Measurements from ENCODE around the gene ADCY7. TPM values are rescaled to one million over a fixed set of nuclear protein-coding genes. Genes with fewer than 3 reads are reported as not detected.

ADCY7 gene
- total RNA-seq, 1 donor from 2014 or later, result 36.2 TPM

GRCh38 chr16:50322333-50322732 lies 56.0 kb downstream of the ADCY7 start:
- H3K36me3 ChIP-seq (ENCODE audit: control insufficient read depth, insufficient read depth, low read length), result no peaks in the 10 kb centered on the region
- TF ChIP-seq, protein P1, sequence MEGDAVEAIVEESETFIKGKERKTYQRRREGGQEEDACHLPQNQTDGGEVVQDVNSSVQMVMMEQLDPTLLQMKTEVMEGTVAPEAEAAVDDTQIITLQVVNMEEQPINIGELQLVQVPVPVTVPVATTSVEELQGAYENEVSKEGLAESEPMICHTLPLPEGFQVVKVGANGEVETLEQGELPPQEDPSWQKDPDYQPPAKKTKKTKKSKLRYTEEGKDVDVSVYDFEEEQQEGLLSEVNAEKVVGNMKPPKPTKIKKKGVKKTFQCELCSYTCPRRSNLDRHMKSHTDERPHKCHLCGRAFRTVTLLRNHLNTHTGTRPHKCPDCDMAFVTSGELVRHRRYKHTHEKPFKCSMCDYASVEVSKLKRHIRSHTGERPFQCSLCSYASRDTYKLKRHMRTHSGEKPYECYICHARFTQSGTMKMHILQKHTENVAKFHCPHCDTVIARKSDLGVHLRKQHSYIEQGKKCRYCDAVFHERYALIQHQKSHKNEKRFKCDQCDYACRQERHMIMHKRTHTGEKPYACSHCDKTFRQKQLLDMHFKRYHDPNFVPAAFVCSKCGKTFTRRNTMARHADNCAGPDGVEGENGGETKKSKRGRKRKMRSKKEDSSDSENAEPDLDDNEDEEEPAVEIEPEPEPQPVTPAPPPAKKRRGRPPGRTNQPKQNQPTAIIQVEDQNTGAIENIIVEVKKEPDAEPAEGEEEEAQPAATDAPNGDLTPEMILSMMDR (IDR thresholded peaks at IDR 0.05; ENCODE audit: insufficient read depth, low read length, poor library complexity, severe bottlenecking), result no peak
- no peak overlapping the region for H3K4me3 ChIP-seq (ENCODE audit: low read depth, low read length)
- no peaks in the 10 kb centered on the region for H3K27me3 ChIP-seq (ENCODE audit: control insufficient read depth, insufficient read depth, low read length)
- DNase-seq (ENCODE audit: low read depth), result no peak

- Histone ChIP-seq H3K36me3 (ENCODE audit: control insufficient read depth, insufficient read depth, low read length) (no peaks in the 10 kb centered on the region), H3K4me3 (ENCODE audit: low read depth, low read length) (no peak overlapping the region), H3K27me3 (ENCODE audit: control insufficient read depth, insufficient read depth, low read length) (no peaks in the 10 kb centered on the region)
- DNase-seq (ENCODE audit: low read depth), result no peak
- TF ChIP-seq, protein P1 (IDR thresholded peaks at IDR 0.05; ENCODE audit: insufficient read depth, low read length, poor library complexity, severe bottlenecking), result peak; percentile 19
Measured at GRCh38 chr16:50323335-50324011, 57.1 kb downstream of the ADCY7 start.

GRCh38 chr16:50324345-50324744 lies 58.0 kb downstream of the ADCY7 start:
- H3K27me3 ChIP-seq (ENCODE audit: control insufficient read depth, insufficient read depth, low read length), result no peaks in the 10 kb centered on the region
- no peak for DNase-seq (ENCODE audit: low read depth)
- H3K4me3 ChIP-seq (ENCODE audit: low read depth, low read length), result no peak overlapping the region
- H3K36me3 ChIP-seq (ENCODE audit: control insufficient read depth, insufficient read depth, low read length), result peaks cover 1% of the 10 kb centered on the region
- TF ChIP-seq, protein P1 (IDR thresholded peaks at IDR 0.05; ENCODE audit: insufficient read depth, low read length, poor library complexity, severe bottlenecking), result no peak

- TF ChIP-seq, protein P1 (IDR thresholded peaks at IDR 0.05; ENCODE audit: insufficient read depth, low read length, poor library complexity, severe bottlenecking), result no peak
- no peak overlapping the region for H3K4me3 ChIP-seq (ENCODE audit: low read depth, low read length)
- no peak for DNase-seq (ENCODE audit: low read depth)
- H3K27me3 ChIP-seq (ENCODE audit: control insufficient read depth, insufficient read depth, low read length), result no peaks in the 10 kb centered on the region
- peaks cover 1% of the 10 kb centered on the region for H3K36me3 ChIP-seq (ENCODE audit: control insufficient read depth, insufficient read depth, low read length)
Measured at GRCh38 chr16:50326264-50326663, 59.9 kb downstream of the ADCY7 start.

- H3K36me3 ChIP-seq (ENCODE audit: control insufficient read depth, insufficient read depth, low read length), result peaks cover 1% of the 10 kb centered on the region
- TF ChIP-seq, protein P1 (IDR thresholded peaks at IDR 0.05; ENCODE audit: insufficient read depth, low read length, poor library complexity, severe bottlenecking), result peak; percentile 51
- no peaks in the 10 kb centered on the region for H3K27me3 ChIP-seq (ENCODE audit: control insufficient read depth, insufficient read depth, low read length)
- no peak for DNase-seq (ENCODE audit: low read depth)
- H3K4me3 ChIP-seq (ENCODE audit: low read depth, low read length), result no peak overlapping the region
Measured at GRCh38 chr16:50326835-50327465, 60.6 kb downstream of the ADCY7 start.
